NCI-H2171 (cell line): ENCODE results near the gene SP2.
"Not testable (repeated sequence)": the region's sequence is repeated elsewhere in the genome, so short reads cannot be mapped to it uniquely, and the experiment has no call there.

ENCODE experiments used
- DNase-seq: peaks from one replicate; lab custom pipeline; 2025; lab: John Stamatoyannopoulos, UW

SP2 gene

DNA sequence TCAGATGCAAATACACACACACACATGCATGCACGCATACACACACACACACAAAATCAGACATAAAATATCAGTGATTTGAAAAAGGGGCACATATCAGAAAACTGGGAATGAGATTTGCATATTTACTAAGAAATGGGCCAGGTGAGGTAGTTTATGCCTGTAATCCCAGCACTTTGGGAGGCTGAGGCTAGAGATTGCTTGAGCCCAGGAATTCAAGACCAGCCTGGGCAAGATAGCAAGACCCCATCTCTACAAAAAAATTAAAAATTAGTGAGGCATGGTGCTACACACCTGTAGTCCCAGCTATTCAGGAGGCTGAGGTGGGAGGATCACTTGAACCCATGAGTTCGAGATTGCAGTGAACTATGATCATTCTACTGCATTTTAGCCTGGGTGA, 23.0 kb downstream of the SP2 start:
- no peak for DNase-seq

DNA sequence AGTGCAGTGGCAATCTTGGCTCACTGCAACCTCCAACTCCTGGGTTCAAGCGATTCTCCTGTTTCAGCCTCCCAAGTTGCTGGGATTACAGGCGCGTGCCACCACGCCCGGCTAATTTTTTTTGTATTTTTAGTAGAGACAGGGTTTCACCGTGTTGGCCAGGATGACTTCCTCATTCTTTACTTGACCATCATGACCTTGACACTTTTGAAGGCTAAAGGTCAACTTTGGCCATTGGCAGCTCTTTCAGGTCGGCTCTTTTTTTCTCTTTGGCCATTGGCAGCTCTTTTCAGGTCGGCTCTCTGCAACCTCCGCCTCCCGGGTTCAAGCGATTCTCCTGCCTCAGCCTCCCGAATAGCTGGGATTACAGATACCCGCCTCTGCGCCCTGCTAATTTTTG, 23.9 kb downstream of the SP2 start:
- not testable (repeated sequence) for DNase-seq

DNA sequence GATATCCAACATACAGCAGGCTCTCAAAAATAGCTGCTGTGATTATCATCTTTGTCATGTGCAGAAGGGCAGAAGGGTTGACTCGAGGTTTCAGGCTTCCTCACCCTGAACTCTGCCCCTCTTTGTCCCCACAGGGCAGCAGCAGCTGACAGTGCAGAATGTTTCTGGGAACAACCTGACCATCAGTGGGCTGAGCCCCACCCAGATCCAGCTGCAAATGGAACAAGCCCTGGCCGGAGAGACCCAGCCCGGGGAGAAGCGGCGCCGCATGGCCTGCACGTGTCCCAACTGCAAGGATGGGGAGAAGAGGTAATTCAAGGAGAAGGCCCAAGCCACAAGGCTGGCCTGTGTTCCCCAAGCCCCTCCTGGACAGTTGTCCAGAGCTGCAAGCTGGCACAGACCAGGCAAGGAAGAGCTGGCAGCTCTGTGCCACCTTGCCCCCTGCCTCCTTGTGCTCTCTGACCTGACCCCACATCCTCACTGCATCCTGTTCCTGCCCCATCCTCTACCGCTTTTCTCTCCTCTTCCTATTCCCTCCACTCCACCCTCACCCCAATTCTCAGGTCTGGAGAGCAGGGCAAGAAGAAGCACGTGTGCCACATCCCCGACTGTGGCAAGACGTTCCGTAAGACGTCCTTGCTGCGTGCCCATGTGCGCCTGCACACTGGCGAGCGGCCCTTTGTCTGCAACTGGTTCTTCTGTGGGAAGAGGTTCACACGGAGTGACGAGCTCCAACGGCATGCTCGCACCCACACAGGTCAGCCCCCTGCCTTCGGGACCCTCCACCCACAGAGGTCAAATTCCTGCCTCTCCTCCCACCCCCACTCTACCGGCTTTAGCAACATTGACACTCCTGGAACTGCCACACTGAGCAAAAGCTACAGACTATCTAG, 29.0 kb downstream of the SP2 start:
- DNase-seq, result no peak

DNA sequence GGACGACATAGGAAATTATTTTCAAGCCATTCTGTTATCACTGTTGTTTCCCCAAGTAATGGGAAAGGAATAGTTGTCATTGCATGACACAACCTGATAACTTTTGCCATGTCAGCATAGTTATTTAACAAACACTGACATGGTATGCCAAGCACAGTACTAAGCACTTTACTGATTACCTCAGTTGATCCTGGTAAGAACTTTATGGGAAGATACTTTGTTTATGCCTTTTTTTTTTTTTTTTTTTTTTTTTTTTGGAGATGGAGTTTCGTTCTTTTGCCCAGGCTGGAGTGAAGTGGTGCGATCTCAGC, 29.6 kb downstream of the SP2 start:
- no peak for DNase-seq

DNA sequence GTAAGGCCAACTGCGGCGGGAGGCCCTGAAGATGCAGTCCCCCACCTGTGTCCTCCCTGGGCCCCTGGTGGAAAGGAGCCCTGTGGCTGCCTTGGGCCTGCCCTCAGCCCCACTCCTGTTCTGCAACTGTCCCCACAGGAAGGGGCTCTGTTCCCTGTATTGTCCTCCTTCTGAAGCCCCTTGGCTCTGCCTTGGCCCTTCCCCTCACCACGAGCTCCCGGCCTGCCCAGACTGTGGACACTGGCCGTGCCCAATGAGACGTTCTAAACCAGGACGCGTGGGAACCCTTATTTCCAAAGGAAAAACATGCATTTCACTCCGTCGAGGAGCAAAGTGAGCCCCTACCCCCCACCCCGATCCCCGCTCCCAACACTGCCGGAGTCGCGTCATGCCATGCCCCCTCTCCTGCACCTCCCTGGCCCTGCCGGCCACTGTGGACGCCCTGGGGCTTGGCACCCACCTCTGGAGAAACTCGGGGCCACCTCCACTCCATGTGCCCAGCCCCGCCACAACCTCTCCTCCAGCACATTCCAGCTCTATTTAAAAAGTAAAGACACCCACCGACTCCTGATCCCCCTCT, 31.9 kb downstream of the SP2 start:
- DNase-seq, result no peak

DNA sequence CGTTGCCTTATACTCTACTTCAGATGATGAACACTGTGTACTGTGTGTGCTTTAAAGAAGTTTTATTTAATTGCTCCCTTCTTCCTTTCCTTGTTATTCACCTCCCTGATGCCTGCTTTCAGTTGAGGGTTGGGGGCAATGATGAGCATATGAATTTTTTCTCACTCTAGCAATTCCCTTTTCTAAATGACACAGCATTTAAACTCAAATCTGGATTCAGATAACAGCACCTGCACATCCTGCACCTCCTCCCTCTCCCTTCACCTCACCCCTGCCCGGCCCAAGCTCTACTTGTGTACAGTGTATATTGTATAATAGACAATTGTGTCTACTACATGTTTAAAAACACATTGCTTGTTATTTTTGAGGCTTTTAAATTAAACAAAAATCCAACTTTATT, 32.4 kb downstream of the SP2 start:
- DNase-seq, result no peak

DNA sequence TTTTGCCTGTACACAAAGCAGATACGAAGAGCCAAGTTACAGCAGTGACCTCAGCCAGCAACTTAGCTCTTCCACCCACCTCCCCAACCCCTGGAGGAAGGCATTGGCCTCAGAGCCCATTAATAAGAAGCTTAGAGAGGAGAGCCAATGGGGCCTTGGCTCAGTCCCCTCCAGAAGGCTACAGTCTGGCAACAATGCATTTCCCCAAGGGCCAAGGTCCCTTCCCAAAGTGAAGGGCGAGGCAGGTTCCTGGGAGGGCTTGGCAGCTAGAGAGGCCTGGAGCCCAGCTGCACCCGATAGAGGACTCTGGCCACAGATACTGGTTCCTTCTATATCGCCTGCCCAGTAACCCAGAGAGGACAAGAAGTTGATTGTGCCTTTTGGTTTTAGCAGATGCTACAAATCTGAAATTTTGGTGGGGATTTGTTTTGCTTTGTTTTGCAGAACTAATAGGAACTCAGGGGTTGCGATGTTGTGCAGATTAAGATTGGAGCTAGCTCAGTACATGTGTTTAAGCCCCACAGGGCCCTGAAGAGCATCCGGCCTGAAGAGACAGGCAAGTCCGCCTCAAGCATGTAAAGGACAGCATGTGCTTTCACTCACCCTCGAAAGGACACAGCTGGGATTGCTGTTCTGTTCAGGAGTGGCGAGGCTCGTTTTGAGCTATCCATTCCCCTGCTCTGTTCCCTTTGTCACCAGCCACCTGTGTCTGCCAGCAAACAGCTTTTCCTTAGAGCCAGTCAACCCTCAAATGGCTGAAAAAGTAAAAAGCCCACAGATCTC, 33.4 kb downstream of the SP2 start:
- DNase-seq, result no peak

DNA sequence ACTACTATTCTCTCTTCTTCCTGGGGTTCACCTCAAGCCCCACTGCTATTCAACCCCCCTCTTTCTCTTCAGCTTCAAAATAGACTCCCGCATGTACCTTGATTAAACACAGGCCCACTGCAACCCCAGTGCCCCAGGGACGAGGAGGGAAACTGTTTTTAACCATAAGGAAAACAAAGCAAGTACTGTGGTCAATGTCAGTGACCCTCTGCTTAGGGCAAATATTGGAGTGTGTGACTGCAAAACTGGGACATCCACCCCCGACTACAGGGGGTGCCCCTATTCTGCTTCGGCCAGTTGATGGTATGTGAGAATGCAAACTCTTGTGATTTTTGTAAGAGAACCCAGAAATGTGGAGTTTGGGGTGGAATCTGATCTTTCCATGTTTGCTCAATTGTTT, 35.8 kb downstream of the SP2 start:
- no peak for DNase-seq

DNA sequence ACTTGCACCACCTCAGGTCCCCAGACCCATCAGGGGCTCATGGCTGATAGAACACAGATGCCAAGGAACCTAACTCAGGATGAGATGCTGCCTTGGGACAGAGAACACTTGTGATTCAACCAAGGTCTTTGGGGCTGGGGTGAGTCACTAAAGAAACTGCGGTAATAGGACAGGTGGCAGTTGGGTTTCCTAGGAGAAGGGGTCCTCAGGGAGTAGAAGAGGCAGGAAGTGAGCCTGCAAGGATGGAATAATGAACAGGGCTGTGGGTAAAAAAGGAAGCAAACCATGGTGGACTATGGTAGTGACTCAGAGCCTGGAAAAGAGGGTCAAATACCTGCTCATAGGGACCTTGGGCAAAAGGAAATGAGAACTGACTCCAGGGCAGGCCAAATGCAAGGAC, 38.8 kb downstream of the SP2 start:
- DNase-seq, result peak; percentile 21

DNA sequence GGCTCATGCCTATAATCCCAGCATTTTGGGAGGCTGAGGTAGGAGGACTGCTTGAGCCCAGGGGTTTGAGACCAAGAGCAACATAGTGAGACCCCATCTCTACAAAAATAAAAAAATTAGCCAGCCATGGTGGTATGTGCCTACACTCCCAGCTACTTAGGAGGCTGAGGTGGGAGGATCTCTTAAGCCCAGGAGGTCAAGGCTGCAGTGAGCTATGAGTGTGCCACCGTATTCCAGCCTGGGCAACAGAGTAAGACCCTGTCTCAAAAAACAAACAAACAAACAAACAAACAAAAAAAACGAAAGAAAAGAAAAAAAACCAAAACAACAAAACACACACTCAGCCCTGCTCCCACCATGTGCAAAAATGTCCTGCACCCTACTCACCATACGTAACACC, 39.4 kb downstream of the SP2 start:
- not testable (repeated sequence) for DNase-seq

DNA sequence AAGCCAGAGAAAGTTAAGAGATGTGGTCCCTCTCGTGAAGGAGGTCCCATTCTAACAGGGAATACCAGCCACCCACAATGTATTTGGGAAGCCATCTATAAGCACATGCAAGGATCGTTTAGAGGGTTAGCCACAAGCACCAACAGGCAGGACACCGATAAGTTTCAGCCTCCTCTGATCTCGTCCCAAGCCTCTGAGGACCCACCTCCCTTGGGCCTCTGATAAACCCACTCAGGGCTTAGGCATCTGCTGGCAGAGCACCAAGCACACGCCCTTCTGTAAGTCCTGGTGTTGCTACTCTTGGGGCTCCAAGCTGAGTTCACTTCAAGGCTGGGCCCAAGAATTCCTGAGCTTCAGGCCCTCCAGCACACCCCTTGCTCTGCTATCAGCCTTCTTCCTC, 39.9 kb downstream of the SP2 start:
- no peak for DNase-seq

DNA sequence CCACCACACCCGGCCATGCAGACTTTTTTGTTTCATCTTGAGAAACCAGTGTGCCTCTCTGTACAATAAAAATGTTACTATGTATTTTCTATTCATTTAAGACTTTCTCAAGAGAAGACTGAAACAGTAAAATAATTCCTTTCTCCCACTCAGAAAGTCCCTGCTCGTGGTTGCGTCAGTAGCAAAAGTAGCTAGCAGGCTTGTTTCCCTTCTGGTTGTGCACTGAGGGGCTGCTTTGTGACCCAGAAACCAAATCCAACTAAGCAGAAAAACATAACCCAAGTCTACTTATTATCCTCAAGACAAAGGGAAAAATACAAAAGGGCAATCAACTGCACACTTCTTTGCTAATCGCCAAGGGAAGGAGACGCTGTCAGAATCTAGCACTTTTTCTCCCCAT, 41.9 kb downstream of the SP2 start:
- no peak for DNase-seq

DNA sequence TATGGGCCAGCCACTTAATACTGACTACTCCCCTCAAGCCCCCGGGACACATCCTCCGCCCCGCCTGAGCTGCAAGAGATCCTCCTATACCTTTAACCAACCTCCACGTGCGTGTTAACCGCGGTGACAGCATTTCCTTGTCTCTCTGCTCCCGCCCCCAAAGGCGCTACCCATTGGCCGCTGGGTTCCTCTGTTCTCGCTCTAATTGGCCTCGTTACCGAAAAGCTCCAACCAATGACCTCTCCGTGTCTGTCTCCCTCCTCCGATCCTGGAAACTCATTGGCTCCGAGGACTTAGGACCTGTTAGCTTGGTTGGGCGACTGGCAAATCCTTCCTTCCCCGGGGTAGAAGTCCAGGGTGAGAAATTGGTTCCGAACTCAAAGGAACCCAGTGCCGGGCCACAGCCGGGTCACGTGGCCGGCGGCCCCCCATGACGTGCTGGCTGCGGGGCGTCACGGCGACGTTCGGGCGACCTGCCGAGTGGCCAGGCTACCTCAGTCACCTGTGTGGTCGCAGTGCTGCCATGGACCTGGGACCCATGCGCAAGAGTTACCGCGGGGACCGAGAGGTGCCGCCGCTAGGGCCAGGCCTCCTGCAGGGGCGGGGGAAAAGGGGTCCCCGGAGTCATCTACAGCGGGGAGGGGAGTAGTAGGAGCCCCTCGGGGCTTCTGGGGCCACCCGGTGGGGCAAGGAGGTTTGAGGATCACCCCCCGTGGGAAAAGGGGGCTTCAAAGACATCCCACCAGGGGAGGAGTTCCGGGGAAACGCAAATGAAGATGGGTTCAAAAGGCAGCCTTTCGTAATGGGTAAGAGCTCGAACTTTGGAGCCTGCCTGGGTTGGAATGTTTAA, 45.4 kb downstream of the SP2 start, which contains the start of gene PNPO:
TSS of gene PNPO (plus strand) at position 326 of the 850 bp plus-strand sequence. CDS start at position 431, 105 bp downstream.
- peak; percentile 97 for DNase-seq

DNA sequence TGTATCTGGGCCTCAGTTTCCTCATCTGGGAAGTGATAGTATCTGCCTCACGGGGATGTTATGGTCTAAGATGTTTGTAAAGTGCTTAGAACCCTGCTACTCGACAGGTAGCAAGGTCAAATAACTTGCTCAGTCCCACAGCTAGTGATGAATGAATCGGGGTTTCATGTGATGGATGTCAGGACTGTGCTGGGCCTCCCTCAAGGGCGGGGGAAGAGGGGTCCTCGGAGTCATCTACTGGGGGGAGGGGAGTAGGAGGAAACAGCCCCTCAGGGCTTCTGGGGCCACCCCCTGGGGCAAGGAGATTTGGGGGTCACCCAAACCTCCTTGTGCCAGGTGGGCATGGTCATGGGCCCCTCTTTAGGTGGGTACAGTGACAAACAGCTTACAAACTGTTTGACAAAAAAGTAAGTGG, 46.1 kb downstream of the SP2 start:
- DNase-seq, result no peak

DNA sequence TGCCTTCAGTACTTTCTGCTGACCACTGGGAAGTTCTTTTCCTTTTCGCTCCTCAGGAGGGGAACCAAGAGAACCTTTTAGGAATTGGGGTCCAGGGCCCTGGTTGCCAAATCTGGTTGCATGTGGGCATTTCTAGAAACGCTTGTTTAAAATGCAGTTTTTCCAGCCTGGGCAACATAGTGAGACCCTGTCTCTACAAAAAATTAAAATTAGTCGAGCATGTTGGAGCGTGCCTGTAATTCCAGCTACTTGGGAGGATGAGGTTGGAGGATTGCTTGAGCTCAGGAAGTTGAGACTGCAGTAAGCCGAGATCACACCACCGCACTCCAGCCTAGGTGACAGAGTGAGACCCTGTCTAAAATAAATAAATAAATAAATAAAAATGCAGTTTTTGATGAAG, 46.5 kb downstream of the SP2 start:
- no peak for DNase-seq

DNA sequence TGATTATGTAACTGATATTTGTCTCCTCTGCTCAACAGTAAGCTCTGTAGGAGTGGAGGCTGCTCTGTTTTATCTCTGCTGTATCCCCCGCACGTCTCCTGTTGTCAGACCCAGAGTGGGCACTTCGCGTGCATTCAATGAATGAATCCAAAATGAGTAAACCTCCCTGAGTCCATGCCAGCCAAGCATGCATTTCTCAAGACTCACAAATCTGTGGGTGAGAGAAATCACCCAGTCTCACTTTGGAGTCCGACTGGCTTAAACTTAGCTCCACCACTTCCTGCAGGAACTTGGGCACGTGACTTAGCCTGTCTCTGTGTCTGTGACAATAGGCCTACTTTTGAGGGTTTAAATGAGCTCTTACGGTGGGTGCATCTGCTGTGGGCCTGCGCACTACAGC, 49.0 kb downstream of the SP2 start:
- DNase-seq, result no peak

DNA sequence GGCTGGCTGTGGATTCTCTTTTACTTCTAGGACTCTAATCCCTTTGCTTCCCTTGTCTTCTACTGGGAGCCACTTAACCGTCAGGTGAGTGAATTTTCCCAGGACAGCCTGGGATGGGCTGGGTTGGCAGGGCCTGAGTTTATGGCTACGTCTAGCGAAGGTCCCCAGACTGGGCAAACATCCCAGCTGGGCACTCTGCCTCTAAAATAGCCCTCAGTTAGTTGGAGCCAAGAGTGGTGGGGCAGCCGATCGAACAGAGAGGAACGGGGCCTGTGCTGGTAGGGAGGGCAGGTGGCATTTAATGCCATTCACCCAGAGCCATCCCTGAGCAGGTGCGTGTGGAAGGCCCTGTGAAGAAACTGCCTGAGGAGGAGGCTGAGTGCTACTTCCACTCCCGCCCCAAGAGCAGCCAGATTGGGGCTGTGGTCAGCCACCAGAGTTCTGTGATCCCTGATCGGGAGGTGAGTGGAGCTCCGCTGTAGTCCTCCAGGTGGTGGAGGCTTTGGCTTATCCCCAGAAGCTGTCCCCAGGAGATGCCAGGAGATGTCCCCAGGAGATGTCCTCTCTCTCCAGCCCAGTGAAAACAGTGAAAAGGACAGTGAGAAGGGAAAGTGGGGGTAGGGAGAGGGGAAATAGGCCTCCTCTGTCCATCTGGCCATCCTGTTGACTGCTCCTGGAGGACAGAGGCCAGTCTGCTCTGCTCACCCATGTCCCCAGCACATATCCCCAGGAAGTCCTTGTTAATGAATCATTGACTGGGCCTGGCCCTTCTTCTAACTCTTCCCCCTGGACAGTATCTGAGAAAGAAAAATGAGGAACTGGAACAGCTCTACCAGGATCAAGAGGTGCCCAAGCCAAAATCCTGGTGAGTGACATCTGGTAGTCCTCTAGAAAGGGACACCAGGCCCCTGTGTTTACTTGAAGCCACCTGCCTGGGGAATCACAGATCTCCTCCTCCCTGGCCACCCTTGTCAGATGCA, 49.8 kb downstream of the SP2 start:
- DNase-seq, result no peak

DNA sequence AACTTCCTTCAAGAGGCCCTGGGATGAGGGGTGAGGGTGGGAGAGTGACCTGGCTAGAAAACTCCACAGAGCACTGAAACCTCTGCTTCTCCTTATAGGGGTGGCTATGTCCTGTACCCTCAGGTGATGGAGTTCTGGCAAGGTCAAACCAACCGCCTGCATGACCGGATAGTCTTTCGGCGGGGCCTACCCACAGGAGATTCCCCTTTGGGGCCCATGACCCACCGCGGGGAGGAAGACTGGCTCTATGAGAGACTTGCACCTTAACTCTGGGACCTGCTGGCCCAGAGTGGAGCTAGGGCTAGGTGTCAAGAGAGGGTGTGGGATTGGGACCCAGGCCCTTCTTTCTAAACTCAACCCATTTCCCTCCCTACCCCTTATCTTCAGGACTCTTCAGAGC, 50.5 kb downstream of the SP2 start:
- DNase-seq, result no peak

DNA sequence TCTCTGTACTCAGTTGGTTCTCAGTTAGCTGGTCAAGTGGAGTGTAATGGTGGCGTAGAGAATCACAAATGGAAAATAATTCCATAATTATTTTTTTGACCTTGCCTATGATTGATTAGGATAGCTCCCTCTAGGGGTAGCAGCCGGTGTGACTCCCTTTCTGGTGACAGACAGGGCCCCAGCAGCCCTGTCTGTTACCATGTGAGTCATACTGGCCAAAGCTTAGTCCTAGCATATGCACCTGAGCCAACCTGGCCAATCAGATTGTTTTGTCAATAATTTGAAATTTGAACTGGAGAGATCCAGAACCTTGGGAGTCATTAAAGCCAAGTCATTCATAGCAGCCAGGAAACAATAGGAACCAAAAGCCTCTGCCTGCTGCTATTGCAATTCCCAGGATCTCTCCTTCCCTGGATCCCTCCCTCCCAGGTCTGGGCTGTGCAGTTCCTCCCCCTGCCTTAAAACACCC, 50.9 kb downstream of the SP2 start:
- peak; percentile 52 for DNase-seq

DNA sequence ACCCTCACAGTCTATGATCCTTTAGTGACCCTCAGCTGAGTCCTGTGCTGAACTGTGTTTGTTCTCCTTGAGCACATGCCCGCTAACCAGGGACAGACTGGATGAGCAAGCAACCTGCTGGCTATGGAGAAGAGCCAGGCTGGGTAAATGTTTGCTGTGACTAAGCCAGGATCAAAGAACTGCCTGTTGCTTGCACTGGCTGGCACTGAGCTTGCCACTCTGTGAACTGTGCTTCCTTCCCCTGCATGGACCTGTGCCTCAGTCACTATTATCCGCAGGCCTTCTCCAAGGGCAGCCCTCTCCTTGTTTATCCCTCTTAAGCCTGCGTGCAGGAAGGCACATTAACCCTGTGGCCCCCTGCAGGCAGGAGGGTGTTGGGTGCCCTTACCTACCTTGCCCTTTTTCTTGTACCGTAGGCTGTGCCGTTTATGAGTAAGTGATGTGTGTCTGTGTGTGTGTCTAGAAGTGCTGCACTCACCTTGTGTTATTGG, 52.7 kb downstream of the SP2 start:
- no peak for DNase-seq
